Osteoblast (primary cell): ENCODE data around the gene SMIM23. TPM values are rescaled to one million over a fixed set of nuclear protein-coding genes. Genes with fewer than 3 reads are reported as not detected.
A peak's percentile ranks its signal among the peaks of the same experiment; 100 is the strongest.

Experiments used
- DNase-seq: peaks from one replicate; pipeline ENCODE4 v3.0.0; 2011; ENCODE audit warnings: low spot score, mixed read lengths; ENCODE audit not compliant: insufficient read length; ENCODE audit errors: missing footprints
- H2AFZ ChIP-seq: 2 replicates; pipeline ENCODE4 v1.6.0; 2011; ENCODE audit warnings: mild to moderate bottlenecking, low read length
- H3K27ac ChIP-seq: 2 replicates; pipeline ENCODE4 v1.5.1; 2011; ENCODE audit warnings: mild to moderate bottlenecking, low read depth, low read length, moderate library complexity
- H3K27me3 ChIP-seq: 2 replicates; pipeline ENCODE4 v1.6.0; 2012; ENCODE audit warnings: mild to moderate bottlenecking, control low read depth, inconsistent platforms, low read length, moderate library complexity; ENCODE audit not compliant: insufficient read depth
- H3K36me3 ChIP-seq: 2 replicates; pipeline ENCODE4 v1.5.1; 2011; ENCODE audit warnings: mild to moderate bottlenecking, low read length, control low read depth, moderate library complexity; ENCODE audit not compliant: insufficient read depth
- H3K4me1 ChIP-seq: 2 replicates; pipeline ENCODE4 v1.5.1; 2011; ENCODE audit warnings: mild to moderate bottlenecking, low read length, control low read depth, moderate library complexity; ENCODE audit not compliant: insufficient read depth
- H3K4me2 ChIP-seq: 2 replicates; pipeline ENCODE4 v1.6.0; 2011; ENCODE audit warnings: mild to moderate bottlenecking, low read length; ENCODE audit not compliant: insufficient read depth
- H3K4me3 ChIP-seq: fragments of 200-600 bp; sonication (generic); 3 replicates; pipeline ENCODE4 v1.5.1; 2012; ENCODE audit warnings: mild to moderate bottlenecking, low read length, inconsistent platforms; ENCODE audit not compliant: insufficient read depth
- H3K79me2 ChIP-seq: 2 replicates; pipeline ENCODE4 v1.6.0; 2012; ENCODE audit warnings: mild to moderate bottlenecking, low read length, control low read depth, inconsistent platforms; ENCODE audit not compliant: insufficient read depth
- H3K9me3 ChIP-seq: 2 replicates; pipeline ENCODE4 v1.5.1; 2011; ENCODE audit warnings: low read depth, low read length, control low read depth
- H4K20me1 ChIP-seq: 2 replicates; pipeline ENCODE4 v1.6.0; 2012; ENCODE audit warnings: mild to moderate bottlenecking, low read length, control low read depth; ENCODE audit not compliant: insufficient read depth
- total RNA-seq: library from RNA; depleted of rRNA; stranded (reverse); fragments of >200 nt; gene quantifications from 2 replicates; pipeline ENCODE4 v1.2.3, GENCODE V29; 2012
- TF ChIP-seq, protein P1 (sequence below): IDR thresholded peaks from 2 replicates; pipeline ENCODE4 v1.5.1; 2011; ENCODE audit warnings: mild to moderate bottlenecking, low read depth, low read length, moderate library complexity; ENCODE audit errors: extremely low read depth

Gene SMIM23
- total RNA-seq, 1 donor: not detected

DNA sequence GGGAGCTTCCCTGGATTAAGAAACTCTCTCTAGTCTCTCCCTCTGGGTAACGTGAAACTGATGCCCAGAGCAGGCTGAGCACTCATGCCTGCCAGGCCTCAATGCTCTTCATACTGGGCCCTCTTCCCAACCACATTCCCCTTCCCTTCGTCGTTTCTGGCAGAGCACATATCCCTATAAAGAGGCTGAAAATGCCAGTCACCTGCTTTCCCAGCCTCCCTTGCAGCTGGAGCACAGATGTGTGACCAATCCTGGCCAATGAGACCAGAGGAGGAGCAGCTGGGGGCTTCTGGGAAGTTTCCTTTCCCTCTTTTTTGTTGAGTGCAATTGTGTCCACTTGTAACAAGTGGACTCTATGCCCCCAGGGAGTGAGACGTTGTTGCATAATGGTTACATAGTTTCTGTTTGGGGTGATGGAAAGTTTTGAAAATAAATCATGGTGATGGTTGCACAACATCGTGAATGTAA, 30.2 kb upstream of the SMIM23 start:
- Histone ChIP-seq H3K9me3 (peaks cover 2% of the 10 kb centered on the region), H2AFZ (no peak overlapping the region), H3K36me3 (no peaks in the 10 kb centered on the region), H3K79me2 (no peaks in the 10 kb centered on the region), H4K20me1 (no peaks in the 10 kb centered on the region), H3K27ac (no peak overlapping the region), H3K4me1 (peaks cover 10% of the 10 kb centered on the region), H3K4me2 (no peak overlapping the region), H3K4me3 (no peak overlapping the region), H3K27me3 (no peaks in the 10 kb centered on the region)
- no peak for DNase-seq
- TF ChIP-seq, protein P1, sequence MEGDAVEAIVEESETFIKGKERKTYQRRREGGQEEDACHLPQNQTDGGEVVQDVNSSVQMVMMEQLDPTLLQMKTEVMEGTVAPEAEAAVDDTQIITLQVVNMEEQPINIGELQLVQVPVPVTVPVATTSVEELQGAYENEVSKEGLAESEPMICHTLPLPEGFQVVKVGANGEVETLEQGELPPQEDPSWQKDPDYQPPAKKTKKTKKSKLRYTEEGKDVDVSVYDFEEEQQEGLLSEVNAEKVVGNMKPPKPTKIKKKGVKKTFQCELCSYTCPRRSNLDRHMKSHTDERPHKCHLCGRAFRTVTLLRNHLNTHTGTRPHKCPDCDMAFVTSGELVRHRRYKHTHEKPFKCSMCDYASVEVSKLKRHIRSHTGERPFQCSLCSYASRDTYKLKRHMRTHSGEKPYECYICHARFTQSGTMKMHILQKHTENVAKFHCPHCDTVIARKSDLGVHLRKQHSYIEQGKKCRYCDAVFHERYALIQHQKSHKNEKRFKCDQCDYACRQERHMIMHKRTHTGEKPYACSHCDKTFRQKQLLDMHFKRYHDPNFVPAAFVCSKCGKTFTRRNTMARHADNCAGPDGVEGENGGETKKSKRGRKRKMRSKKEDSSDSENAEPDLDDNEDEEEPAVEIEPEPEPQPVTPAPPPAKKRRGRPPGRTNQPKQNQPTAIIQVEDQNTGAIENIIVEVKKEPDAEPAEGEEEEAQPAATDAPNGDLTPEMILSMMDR: no peak

GRCh38 chr5:171757853-171758535, 27.6 kb upstream of the SMIM23 start:
- DNase-seq: peak; percentile 91
- peaks cover 2% of the 10 kb centered on the region for H3K9me3 ChIP-seq
- no peaks in the 10 kb centered on the region for H3K36me3 ChIP-seq
- H3K4me1 ChIP-seq: peaks cover 6% of the 10 kb centered on the region
- H3K79me2 ChIP-seq: no peaks in the 10 kb centered on the region
- no peaks in the 10 kb centered on the region for H3K27me3 ChIP-seq
- no peaks in the 10 kb centered on the region for H4K20me1 ChIP-seq
- no peak overlapping the region for H3K27ac ChIP-seq
- H3K4me2 ChIP-seq: no peak overlapping the region
- TF ChIP-seq, protein P1: no peak
- H3K4me3 ChIP-seq: no peak overlapping the region
- no peak overlapping the region for H2AFZ ChIP-seq

GRCh38 chr5:171759777-171760176, 25.8 kb upstream of the SMIM23 start:
- Histone ChIP-seq H3K27me3 (peaks cover 8% of the 10 kb centered on the region), H4K20me1 (no peaks in the 10 kb centered on the region), H3K4me1 (peaks cover 6% of the 10 kb centered on the region), H3K27ac (no peak overlapping the region), H3K79me2 (no peaks in the 10 kb centered on the region), H3K4me3 (no peak overlapping the region), H3K36me3 (no peaks in the 10 kb centered on the region), H3K4me2 (no peak overlapping the region), H3K9me3 (peaks cover 2% of the 10 kb centered on the region), H2AFZ (no peak overlapping the region)
- TF ChIP-seq, protein P1: no peak
- DNase-seq: no peak

- no peak for DNase-seq
Observed at GRCh38 chr5:171762021-171762608, 23.5 kb upstream of the SMIM23 start.

More at GRCh38 chr5:171762021-171762608, 23.5 kb upstream of the SMIM23 start:
- H3K79me2 ChIP-seq: no peaks in the 10 kb centered on the region
- peaks cover 6% of the 10 kb centered on the region for H3K4me1 ChIP-seq
- H3K9me3 ChIP-seq: peaks cover 2% of the 10 kb centered on the region
- H3K27ac ChIP-seq: no peak overlapping the region
- H4K20me1 ChIP-seq: no peaks in the 10 kb centered on the region
- TF ChIP-seq, protein P1: no peak
- H3K4me2 ChIP-seq: no peak overlapping the region
- H2AFZ ChIP-seq: no peak overlapping the region
- no peak overlapping the region for H3K4me3 ChIP-seq
- peaks cover 21% of the 10 kb centered on the region for H3K27me3 ChIP-seq
- no peaks in the 10 kb centered on the region for H3K36me3 ChIP-seq
